ENCODE results near the gene TASP1. TPM values are rescaled to one million over a fixed set of nuclear protein-coding genes. Genes with fewer than 3 reads are reported as not detected.

The TASP1 gene
- total and polyA plus RNA-seq, 2 donors (not counting 1 experiment from before 2014, with no cell fraction given), result 6.4 to 23.9 TPM

DNA sequence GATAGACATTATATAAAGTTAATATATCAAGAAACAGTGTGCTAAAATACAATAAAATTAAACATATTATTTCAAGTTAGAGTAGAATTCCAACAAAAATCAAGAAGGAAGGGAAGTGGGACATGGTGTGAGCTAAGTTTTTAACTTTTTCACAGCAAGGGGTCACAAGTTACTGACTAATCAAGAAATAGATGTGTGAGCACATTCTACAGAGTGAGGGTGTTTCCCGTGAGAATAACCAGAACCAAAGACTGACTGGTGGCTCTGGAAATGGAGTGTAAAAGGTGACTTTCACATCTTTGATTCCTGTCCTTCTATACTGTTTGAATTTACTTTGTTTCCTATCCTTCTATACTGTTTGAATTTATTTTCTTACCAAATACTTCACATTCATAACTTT, 206.6 kb downstream of the TASP1 start:
- Histone ChIP-seq H3K27me3 (replicated peaks in 1 of 4; ENCODE audit: control extremely low read depth in 1 of 4, control insufficient read depth in 3 of 4, insufficient read depth in 4 of 4, low read length in 3 of 4) (no peaks in the 10 kb centered on the region), H2AFZ (ENCODE audit: insufficient read depth, low read depth, low read length, poor library complexity, severe bottlenecking) (no peak overlapping the region), H3K4me3 (ENCODE audit: control extremely low read depth in 1 of 5, extremely low read depth in 1 of 5, insufficient read depth in 1 of 5, low read depth in 2 of 5, low read length in 4 of 5) (no peak overlapping the region), H3K4me2 (replicated peaks; ENCODE audit: low read depth, low read length, poor library complexity, severe bottlenecking) (no peak overlapping the region), H3K9ac (ENCODE audit: low read length) (no peak overlapping the region), H3K9me3 (ENCODE audit: control extremely low read depth in 1 of 3, control insufficient read depth in 2 of 3, insufficient read depth in 1 of 3, low read length in 2 of 3) (peaks cover 0 to 5% (median 4%) of the 10 kb centered on the region in 3 donors), H3K27ac (ENCODE audit: low read length in 2 of 2) (no peak overlapping the region), H4K20me1 (ENCODE audit: control insufficient read depth, insufficient read depth, low read length, poor library complexity, severe bottlenecking) (no peaks in the 10 kb centered on the region), H3K79me2 (ENCODE audit: control insufficient read depth, insufficient read depth, low read length) (no peaks in the 10 kb centered on the region), H3K36me3 (replicated peaks in 1 of 2; ENCODE audit: control extremely low read depth in 1 of 2, control insufficient read depth in 1 of 2, extremely low read depth in 1 of 2, insufficient read depth in 2 of 2, low read length in 1 of 2) (peaks cover 8 to 16% of the 10 kb centered on the region in 2 experiments), H3K4me1 (ENCODE audit: control insufficient read depth in 2 of 2, insufficient read depth in 2 of 2, low read length in 2 of 2) (no peaks in the 10 kb centered on the region)
- Mint-ChIP-seq H3K4me3 (no peak overlapping the region), H3K27ac (no peak overlapping the region), H3K27me3 (no peaks in the 10 kb centered on the region), H3K4me1 (no peaks in the 10 kb centered on the region), H3K9me3 (ENCODE audit: insufficient read depth) (peaks cover 3% of the 10 kb centered on the region)
- no peak for DNase-seq
- CTCF ChIA-PET, result no interaction called here
- WGBS (ENCODE audit: insufficient coverage), result no CpG with 5 or more reads among the region's 1 CpG
- TF ChIP-seq CTCF (IDR thresholded peaks at IDR 0.05), result no peak
- no peak for TF ChIP-seq EZH2 (IDR thresholded peaks at IDR 0.05; ENCODE audit: borderline replicate concordance, insufficient read depth, low read depth, low read length, poor library complexity, severe bottlenecking)
- ATAC-seq (ENCODE audit: low read depth), result no peak
- POLR2A ChIA-PET, result no interaction called here
- intact Hi-C loops (cut with micrococcal nuclease), result no loop called here

- Histone ChIP-seq H3K36me3 (replicated peaks in 1 of 2; ENCODE audit: control extremely low read depth in 1 of 2, control insufficient read depth in 1 of 2, extremely low read depth in 1 of 2, insufficient read depth in 2 of 2, low read length in 1 of 2) (peaks cover 8 to 16% of the 10 kb centered on the region in 2 experiments), H3K4me1 (ENCODE audit: control insufficient read depth in 2 of 2, insufficient read depth in 2 of 2, low read length in 2 of 2) (no peaks in the 10 kb centered on the region), H3K4me2 (replicated peaks; ENCODE audit: low read depth, low read length, poor library complexity, severe bottlenecking) (no peak overlapping the region), H4K20me1 (ENCODE audit: control insufficient read depth, insufficient read depth, low read length, poor library complexity, severe bottlenecking) (no peaks in the 10 kb centered on the region), H3K27ac (ENCODE audit: low read length in 2 of 2) (no peak overlapping the region), H3K4me3 (ENCODE audit: control extremely low read depth in 1 of 5, extremely low read depth in 1 of 5, insufficient read depth in 1 of 5, low read depth in 2 of 5, low read length in 4 of 5) (no peak overlapping the region), H3K9me3 (ENCODE audit: control extremely low read depth in 1 of 3, control insufficient read depth in 2 of 3, insufficient read depth in 1 of 3, low read length in 2 of 3) (peaks cover 0 to 5% (median 4%) of the 10 kb centered on the region in 3 donors), H2AFZ (ENCODE audit: insufficient read depth, low read depth, low read length, poor library complexity, severe bottlenecking) (no peak overlapping the region), H3K27me3 (replicated peaks in 1 of 4; ENCODE audit: control extremely low read depth in 1 of 4, control insufficient read depth in 3 of 4, insufficient read depth in 4 of 4, low read length in 3 of 4) (no peaks in the 10 kb centered on the region), H3K9ac (ENCODE audit: low read length) (no peak overlapping the region), H3K79me2 (ENCODE audit: control insufficient read depth, insufficient read depth, low read length) (no peaks in the 10 kb centered on the region)
- Mint-ChIP-seq H3K27me3 (no peaks in the 10 kb centered on the region), H3K9me3 (ENCODE audit: insufficient read depth) (peaks cover 3% of the 10 kb centered on the region), H3K27ac (no peak overlapping the region), H3K4me3 (no peak overlapping the region), H3K4me1 (no peaks in the 10 kb centered on the region)
- intact Hi-C loops (cut with micrococcal nuclease), result no loop called here
- TF ChIP-seq CTCF (IDR thresholded peaks at IDR 0.05), result no peak
- no peak for TF ChIP-seq EZH2 (IDR thresholded peaks at IDR 0.05; ENCODE audit: borderline replicate concordance, insufficient read depth, low read depth, low read length, poor library complexity, severe bottlenecking)
- ChIA-PET CTCF (no interaction called here), POLR2A (no interaction called here)
- DNase-seq, result peak; percentile 4
- ATAC-seq (ENCODE audit: low read depth), result no peak
- 66% methylated on average over 6 of the region's 9 CpGs for WGBS (ENCODE audit: insufficient coverage)
Observed at GRCh38 chr20:13430346-13431002, 208.3 kb downstream of the TASP1 start.

Measured in B cell (primary cell).